Activated CD8-positive, alpha-beta memory T cell treated with anti-CD3 and anti-CD28 coated beads, Interleukin-2, amount 50 U/mL, for 48 hours (primary cell): ENCODE results near the gene NECTIN4.
"Not testable (repeated sequence)": the region's sequence is repeated elsewhere in the genome, so short reads cannot be mapped to it uniquely, and the experiment has no call there.

Experiments
- DNase-seq: peaks from one replicate; pipeline ENCODE4 v3.0.0-alpha.2; 2020

The NECTIN4 gene

DNA sequence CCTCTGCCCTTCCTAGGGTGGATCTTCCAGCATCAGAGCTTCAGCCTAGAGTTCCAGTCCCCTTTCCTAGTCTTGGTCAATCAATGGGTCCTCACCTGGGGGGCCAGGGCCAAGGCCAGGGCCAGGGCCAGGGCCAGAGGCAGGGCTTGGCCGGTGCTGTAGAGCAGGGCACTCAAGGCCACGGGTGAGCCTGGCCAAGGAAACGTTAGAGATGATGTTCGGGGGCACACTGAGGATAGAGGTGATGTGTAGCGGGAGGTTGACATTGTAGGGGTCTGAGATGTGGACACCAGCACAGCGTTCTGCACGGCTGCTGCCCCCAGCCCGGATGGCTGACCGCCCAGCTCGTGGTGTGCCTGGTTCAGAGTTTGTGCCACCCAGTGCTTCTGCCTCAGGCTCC lies 38.1 kb downstream of the NECTIN4 start:
- DNase-seq: no peak

DNA sequence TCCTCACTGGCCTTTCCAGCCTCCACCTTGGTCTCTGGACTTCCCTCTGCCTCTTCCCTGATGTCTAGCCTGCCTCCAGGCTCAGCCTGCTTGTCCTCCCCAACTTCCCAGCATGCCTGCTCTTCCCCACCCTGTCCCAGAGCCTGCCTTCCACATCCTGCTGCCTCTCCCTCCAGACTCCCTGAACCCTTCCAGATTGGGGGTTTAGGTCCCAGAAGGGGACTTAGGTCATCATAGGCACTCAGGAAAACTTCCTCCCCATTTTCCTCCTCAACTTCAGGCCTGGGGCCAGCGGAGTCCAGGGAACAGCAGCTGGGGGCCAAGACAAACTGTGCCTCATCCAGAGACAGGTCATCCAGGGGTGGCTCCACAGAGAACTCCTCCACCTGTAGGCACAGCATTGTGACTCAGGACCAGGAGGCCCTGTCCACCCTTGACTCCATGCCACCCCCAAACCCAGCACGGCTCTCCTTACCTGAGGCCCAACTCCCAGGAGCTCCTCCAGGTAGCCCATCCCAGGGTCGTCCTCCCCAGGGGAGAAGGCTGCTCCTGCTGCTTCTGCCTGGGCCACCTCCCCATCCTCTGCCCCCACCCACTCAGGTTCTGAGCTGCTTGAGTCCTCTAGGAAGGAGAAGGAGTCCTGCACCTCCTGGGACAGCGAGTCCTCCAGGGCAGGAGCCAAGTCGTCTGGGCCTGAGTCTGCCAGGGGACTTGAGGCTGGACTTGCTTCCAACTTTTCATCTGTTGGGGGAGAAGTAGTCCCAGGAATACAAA lies 40.2 kb downstream of the NECTIN4 start:
- DNase-seq: no peak

DNA sequence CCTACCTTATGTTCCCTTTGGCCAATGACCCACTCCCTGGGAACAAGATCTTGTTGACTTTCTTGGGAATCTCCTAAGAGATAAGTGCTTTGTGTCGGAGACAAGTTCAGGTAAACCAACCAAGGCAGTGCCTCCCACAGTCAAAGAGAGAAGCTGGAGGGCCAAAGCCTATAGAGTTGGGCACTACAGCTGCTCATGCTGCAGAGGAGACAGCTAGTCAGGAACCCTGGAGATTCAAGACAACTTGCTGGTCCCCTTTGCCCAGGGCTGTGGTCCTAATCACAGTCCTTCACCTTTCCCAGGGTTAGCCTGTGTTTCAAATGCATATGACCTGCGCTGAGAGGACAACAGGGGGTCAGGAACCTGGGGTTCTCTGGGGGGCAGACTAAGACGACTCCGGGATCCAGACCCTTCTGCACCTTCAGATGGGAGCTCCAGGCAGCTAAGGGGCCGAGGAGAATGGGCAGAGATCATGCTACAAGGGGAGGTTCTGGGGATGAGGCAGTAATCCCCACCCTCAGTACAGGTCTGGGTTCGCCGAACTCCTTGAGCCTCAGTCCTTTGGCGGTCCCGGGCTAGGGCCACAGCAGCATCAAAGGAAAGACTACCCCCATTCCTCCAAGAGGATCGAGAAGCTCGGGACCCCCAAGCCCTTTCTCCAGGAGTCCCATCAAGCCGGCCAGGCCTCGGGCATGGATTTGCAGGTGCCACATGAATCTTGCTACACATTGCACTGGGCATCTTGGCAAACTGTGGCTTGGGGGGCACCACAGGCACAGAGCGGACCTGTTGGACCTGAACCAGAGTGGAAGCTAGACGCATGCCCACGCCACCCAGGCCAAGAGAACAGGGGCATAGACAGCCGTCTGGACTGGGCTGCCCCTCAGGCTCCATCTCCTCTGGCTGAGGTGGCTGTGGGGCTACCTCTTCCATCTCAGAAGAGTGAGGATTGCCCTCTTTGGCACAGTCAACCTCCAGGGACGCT lies 41.6 kb downstream of the NECTIN4 start:
- DNase-seq: no peak

DNA sequence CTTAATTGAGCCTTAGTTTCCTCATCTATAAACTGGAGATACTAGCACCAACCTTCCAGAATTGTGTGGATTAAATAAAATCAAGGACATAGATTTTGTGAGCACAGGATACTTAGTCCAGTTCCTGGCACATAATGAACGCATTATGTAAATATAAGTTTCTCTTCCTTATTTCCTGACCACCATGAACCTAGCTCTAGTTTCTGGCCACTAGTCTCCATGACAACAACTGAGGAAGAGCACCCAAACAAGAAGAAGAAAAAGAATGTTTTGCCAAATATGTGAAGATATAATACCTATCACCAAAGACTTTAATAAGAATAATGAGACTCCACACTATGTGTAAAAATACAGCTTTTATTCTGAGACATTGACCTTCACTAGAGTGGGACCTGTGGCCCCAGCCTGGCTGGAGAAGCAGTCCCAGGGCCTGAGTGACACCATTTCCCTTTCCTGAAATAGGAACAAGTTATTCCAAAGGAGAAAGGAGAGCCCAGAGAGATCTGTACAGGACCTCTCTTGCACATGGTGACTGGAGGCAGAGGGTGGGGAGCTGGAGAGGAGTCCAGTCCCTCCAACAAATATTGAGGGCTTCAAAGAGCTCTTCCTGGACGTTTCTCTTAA lies 42.6 kb downstream of the NECTIN4 start:
- DNase-seq: no peak

DNA sequence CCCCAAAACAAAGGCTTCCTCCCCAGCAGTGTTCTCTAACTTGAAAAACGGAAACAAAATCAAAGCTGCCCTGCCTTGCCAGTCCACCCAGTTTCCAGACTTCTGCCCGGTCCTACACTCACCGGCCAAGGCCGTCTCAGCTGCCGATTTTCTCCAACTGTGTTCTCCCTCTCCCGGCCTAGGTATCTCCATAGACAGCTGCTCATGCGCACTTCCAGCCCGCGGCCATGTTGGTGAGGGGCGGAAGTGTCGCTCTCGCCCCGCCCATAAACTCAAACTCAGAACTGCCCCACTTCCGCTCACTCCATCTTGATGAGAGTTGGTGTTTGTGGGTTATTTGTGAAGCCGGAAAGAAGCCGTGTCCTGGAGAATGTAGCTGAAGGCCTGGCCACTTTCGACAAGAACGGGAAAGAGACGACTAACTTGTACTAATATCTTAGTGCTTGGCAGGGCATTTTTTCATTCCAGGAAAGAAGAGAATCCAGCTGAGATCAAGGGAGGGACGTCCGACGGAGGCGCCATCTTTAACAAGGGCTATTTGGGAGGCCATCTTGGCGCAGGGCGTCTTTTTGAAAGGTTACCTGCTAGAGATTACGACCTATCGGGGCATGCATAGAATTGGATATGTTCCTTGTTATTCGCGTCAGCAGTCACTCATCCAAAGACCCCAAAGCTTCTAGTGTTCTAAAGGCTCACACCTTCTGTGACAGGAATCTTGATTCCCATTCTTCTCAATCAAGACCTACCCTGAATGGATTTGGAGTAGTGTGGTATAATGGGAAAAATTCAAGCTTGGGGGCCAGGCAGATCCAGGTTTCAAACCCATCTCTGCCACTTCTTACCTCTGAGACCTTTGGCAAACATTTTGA lies 43.4 kb downstream of the NECTIN4 start, which contains the start of gene USF1:
TSS of gene USF1 (minus strand) at position 242 of the 869 bp plus-strand sequence. CDS start 2,702 bp downstream, outside the sequence.
- peak; percentile 93 for DNase-seq

DNA sequence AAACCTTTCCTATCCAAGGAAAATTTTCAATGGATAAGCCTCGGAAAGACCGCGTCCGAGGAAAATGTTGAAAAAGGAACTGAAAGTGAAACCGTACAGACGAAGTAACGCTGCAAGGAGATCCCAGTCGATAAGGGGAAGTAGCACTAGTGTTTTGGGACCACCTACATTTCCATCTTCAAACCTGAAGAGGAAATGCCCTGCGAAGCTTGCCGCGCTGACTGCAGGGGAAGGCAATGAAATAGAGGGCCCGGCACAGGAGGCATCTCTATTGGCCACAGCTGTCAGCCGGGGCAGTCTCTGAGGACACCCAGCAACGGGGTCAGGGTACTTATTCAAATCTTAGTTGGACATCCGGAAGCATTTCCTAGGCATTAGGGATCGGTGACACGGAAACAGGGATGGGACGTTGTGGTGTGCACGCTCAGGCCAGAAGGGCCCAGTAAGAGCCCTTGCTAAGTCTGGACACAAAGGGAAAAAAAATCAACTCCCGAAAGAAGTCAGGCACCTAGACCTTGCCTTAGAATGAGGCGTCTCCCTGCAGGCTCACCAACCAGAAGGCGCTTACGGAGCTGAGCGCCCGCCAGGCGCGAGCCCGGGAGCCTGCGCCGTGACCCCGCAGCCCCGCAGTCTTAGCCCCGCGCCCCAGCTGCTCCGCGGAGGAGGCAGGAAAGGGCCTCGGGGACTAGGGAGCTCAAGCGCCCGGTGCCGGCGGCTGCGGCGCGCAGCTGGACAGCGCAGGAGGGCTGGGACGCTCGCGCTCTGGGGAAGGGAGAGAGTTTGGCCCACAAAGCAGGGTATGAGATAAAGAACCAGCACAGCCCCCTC lies 44.2 kb downstream of the NECTIN4 start:
- DNase-seq: peak; percentile 83

DNA sequence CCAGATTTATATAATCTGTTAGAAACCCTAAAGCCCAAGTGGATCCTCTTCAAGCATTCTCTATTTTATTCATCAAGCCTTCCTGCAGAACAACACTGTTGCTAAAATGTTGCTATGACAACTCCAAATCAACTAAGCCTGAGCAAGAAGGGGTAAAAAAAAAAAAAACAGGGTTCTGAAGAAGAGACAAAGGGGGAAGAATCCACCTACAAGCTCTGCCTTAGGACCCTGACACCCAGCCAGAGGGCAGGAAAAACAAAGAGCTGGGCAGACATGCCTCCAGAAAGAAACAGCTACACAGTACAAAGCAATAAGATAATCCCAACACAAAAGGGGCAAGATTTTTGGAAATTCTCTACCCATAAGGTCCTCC lies 44.8 kb downstream of the NECTIN4 start:
- no peak for DNase-seq

DNA sequence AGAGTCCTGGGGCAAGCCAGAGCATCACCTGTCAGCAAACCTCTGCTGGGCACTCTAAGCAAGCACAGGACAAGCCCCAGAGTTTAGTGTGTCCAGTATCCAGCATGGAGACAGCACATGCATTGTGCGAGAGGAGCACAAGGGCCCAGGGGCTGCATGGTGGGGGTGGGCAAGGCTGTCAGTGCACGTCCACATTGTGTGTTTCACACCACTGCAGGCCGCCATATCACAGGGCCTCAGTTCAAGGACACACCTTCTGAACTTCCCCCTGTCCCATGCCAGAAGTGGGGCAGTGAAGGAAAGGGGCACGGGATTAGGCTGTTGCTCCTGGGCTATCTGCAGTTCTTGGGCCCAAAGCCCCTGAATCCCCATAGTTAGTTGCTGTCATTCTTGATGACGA lies 49.8 kb downstream of the NECTIN4 start:
- DNase-seq: no peak

DNA sequence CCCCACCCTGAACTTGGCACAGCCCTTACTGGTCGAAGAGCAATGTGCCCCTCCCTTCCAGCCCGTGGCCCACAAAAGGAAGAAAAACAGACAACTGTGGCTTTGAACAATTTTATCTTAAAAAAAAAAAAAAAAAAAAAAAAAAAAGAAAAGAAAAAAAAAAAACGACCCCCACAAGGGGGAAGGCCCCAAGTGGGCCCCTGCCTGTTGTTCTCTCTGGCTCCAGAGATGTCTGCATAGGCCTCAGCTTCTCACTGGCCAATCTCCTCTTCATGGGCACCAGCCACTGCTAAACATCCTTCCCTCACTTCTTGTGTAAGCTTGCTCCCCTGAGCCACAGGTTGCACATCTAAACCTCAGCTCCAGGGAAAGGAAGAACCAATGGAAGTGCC lies 50.2 kb downstream of the NECTIN4 start:
- no peak for DNase-seq

DNA sequence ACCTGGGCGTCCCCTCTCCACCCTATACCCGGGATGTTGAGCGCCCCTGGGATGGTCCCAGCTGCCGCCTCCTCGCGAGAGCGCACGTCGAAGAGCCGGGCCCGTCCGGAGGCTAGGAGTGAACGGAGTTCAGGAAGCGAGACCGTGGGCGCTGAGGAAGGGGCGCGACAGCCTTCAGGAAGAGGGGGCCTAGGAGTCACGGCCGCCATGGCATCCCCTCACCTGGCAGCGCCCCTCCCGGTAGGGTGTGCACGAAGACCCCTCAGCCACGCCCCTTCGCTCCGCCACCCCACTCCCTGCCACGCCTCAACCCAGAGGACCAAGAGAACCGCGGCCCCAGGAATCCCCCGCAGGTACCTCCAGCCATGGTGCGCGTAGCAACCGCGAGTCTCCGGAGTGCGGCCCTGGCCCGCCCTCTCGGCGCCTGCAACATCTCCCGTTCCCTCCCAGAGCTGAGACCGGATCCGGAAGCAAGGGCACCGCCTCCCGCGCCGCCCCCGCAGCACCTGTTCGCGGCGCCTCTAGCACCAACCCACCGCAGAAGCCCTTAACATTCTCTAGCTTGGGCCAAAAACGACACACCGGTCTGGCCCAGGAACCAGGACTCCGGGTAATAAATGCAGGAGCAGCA lies 50.7 kb downstream of the NECTIN4 start, which contains the start of gene TSTD1:
TSS of gene TSTD1 (minus strand) at position 442 of the 631 bp plus-strand sequence. CDS start at position 367, 75 bp downstream.
- peak; percentile 90 for DNase-seq

DNA sequence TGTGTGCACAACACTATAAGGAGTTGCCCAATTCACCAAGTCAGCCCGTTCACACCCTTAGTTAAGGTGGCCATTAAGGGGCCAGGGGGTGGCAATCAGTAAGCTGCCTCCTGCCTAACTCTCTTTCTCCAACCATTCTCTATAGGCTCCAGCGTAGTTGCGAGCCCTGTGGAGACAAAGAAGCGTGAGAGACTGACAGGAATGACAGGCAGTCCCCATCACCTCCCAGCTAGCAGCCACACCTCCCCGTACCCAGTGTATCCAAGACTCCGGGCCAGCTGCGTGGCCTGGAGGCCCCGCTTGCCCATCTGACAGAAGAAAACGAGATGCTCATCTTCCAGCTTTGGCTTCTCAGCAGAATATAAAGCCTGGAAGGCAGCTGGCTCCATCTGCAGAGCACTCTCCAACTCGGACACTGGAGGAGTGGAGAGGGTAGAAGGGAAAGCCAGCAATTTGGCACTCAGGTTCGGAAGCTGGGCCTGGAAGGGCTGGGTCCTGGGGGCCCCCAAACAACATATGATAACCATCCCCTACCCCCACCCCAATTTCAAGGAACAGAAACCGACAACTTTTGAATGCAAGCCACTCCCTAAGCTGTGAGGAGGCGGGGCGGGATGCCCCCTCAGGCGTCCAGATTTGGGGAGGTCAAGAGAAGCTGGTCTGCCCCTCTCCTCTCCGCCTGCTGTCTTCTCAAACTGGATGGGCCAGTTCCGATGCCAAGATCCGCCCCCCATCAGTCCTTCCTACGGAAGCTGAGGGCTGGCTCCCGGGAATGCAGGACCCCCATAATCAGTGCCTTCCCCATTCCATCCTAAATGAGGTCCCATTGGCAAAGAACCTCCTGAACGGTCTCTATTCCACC lies 51.5 kb downstream of the NECTIN4 start:
- DNase-seq: no peak

DNA sequence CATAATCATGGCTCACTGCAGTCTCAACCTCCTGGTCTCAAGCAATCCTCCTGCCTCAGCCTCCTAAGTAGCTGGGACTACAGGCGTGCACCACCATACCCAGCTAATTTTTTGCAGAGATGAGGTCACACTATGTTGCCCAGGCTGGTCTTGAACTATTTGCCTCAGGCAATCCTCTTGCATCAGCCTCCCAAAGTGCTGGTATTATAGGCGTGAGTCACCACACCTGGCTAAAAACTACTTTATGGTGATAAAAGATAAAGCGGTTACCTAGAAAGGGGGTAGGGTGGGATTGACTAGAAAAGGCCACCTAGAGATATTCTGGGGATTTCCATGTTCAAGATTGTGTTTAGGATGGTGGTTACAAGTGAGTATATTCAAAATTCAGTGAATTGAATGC lies 55.6 kb downstream of the NECTIN4 start:
- DNase-seq: no peak

DNA sequence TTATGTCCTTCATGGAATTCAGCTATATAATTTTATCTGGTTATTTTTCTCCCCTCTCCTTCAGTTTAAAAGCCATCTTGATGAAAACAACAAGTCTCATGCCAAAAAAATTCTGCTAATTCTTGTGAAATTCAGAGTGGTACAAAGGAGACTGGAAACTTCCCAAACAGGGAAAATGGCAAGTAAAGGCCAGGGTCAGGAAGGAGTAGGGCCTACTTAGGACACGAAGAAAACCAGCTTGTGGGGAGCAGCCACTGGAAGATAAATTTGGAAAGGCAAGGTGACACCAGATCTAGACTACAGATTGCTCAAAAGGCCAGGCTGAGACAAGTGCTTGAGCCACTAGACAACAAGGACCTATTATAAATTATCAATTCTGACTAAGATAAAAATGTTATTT lies 56.9 kb downstream of the NECTIN4 start:
- no peak for DNase-seq

DNA sequence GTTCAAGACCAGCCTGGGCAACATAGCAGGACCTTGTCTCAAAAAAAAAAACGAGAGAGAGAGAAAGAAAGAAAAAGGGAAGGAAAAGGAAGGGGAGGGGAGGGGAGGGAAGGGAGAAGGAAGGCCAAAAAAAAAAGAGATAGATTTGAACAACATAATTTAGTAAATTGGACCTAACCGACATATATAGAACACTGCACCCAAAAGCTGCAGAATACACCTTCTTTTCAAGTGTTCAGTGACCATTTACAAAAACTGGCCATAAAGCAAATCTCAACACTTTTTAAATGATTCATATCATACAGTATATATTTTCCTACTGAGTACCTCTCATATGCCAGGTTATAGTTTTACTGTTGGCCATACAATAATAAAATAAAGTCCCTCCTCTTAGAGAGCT lies 57.5 kb downstream of the NECTIN4 start:
- no peak for DNase-seq

DNA sequence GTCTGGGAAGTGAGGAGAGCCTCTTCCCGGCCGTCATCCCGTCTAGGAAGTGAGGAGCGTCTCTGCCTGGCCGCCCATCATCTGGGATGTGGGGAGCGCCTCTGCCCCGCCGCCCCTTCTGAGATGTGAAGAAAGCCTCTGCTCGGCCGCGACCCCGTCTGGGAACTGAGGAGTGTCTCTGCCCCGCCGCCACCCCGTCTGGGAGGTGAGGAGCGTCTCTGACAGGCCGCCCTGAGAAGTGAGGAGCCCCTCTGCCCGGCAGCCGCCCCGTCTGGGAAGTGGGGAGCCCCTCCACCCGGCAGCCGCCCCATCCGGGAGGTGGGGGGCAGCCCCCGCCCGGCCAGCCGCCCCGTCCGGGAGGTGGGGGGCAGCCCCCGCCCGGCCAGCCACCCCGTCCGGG lies 59.9 kb downstream of the NECTIN4 start:
- not testable (repeated sequence) for DNase-seq

DNA sequence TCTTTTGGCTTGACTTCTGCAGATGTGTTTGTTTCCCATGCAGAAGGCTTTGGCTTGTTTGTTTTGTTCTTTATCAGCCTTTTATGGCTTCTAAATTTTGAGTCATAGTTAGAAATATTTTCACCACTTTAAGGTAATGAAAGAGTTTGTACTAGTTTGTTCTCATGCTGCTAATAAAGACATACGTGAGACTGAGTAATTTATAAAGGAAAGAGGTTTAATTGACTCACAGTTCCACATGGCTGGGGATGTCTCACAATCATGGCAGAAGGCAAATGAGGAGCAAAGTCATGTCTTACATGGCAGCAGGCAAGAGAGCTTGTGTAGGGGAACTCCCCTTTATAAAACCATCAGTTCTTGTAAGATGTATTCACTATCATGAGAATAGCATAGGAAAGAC lies 62.4 kb downstream of the NECTIN4 start:
- not testable (repeated sequence) for DNase-seq

DNA sequence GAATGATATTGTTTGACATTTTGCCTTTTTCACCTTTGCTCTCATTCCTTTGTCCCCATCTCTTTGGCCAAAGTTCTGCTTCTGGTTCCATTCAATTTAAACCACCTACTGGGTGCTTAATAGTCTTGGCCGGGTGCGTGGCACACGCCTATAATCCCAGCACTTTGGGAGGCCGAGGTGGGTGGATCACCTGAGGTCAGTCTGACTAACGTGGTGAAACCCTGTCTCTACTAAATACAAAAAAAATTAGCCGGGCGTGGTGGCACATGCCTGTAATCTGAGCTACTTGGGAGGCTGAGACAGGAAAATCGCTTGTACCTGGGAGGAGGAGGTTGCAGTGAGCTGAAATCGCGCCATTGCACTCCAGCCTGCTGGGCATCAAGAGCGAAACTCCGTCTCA lies 66.9 kb downstream of the NECTIN4 start:
- DNase-seq: not testable (repeated sequence)

DNA sequence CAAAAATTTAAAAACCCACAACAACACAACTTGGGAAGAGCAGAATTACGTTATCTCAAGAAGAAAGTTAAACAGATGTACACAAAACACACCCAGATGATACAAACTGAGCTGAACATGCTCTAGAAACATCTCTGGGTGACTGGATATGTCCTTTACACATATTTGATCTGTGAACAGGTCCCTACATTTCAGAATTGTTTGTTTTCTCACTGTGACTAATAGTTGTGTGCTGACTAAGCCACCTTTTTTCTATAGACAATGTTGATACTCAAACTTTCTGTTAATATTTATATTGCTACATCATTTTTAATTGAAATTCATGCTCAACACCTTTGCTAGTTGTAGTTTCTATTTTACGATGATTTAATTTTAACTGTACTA lies 67.4 kb downstream of the NECTIN4 start:
- no peak for DNase-seq

DNA sequence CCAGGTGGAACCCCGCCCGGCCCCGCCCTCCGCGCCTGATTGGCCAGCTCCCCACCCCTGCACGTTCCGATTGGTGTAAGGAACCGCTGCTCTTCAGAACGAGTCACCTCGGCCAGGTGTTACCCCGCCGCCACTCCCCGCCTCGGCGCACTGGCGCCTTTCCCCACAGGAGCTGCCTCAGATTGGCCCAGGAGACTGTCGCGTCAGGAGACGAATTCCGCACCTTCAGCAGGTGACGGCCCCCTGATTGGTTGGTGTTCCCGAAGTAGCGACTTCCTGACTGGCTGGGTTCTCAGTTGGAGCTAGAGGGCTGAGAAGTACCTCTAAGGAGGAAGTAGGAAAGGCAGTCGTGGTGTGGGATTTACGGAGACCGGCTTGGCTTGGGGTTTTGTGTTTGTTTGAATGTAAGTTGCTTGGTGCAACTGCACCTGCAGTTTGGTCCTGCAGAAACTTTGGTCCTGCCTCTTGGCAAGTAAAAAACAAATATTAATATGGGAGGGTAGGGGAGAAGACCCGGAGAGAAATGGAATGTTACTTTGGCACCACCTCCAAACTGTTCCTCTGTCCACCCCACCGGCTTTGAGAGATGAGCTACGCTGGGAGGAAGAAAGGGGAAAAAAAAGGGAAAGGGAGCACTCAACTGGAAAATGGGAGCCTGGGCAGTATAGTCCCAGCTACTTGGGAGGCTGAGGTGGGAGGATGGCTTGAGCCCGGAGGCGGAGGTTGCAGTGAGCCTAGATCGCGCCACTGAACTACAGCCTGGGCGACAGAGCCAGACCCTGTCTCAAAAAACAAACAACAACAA lies 68.0 kb downstream of the NECTIN4 start:
- peak; percentile 88 for DNase-seq
